ENCODE results near the gene FERMT2.

DNA sequence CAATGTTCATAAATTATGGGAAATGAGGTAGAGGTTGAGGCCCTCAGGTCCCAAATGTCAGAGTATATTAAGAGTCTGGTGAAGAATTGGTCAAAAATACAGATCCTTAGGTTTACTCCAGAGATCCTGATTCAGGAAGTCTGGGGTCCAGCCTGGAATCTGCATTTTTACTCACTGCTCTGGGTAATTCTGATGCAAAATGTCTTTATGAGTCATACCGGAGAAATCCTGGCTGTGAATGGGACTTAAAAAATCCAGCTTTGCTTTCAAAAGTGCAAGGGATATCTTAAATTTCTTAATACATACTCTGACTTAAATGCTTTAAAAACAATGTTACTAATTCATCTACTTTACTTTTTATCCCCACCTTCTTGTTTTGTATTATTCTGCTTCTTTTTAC lies 74.5 kb downstream of the FERMT2 start:
- TF ChIP-seq POLR2A (IDR thresholded peaks at IDR 0.05) = no peak
- no peak for TF ChIP-seq CTCF (IDR thresholded peaks at IDR 0.05)
